T-helper 2 cell treated with Interferon-gamma antibody and Interleukin-4, amounts not matched to agents 5 μg/mL and 100 μg/mL, for 36 hours (primary cell): ENCODE measurements around the gene PTPRF.
A peak's percentile ranks its signal among the peaks of the same experiment; 100 is the strongest.

Experiments used
- DNase-seq: peaks from one replicate; pipeline ENCODE4 v3.0.0; 2021; ENCODE audit warnings: low spot score
- H3K27ac Mint-ChIP-seq: one replicate; pipeline ENCODE4 v1.8.0; 2021; ENCODE audit warnings: mild to moderate bottlenecking, mixed read lengths
- H3K27me3 Mint-ChIP-seq: one replicate; pipeline ENCODE4 v1.8.0; 2021; ENCODE audit warnings: low read depth, mixed read lengths
- H3K36me3 Mint-ChIP-seq: one replicate; pipeline ENCODE4 v1.8.0; 2021; ENCODE audit warnings: low read depth, mixed read lengths
- H3K4me1 Mint-ChIP-seq: one replicate; pipeline ENCODE4 v1.8.0; 2021; ENCODE audit warnings: low read depth, mixed read lengths
- H3K4me3 Mint-ChIP-seq: one replicate; pipeline ENCODE4 v1.8.0; 2022; ENCODE audit warnings: mild to moderate bottlenecking, moderate library complexity, mixed read lengths
- H3K9me3 Mint-ChIP-seq: one replicate; pipeline ENCODE4 v1.8.0; 2021; ENCODE audit warnings: mixed read lengths

The PTPRF gene

GRCh38 chr1:43582162-43582566 lies 51.5 kb downstream of the PTPRF start:
- peak; percentile 21 for DNase-seq
- H3K27me3 Mint-ChIP-seq: no peaks in the 10 kb centered on the region
- no peaks in the 10 kb centered on the region for H3K9me3 Mint-ChIP-seq
- no peak overlapping the region for H3K27ac Mint-ChIP-seq
- no peak overlapping the region for H3K4me3 Mint-ChIP-seq
- H3K36me3 Mint-ChIP-seq: no peaks in the 10 kb centered on the region
- no peaks in the 10 kb centered on the region for H3K4me1 Mint-ChIP-seq

GRCh38 chr1:43583058-43583457 lies 52.4 kb downstream of the PTPRF start:
- Mint-ChIP-seq H3K27me3 (no peaks in the 10 kb centered on the region), H3K4me3 (no peak overlapping the region), H3K4me1 (no peaks in the 10 kb centered on the region), H3K9me3 (no peaks in the 10 kb centered on the region), H3K36me3 (no peaks in the 10 kb centered on the region), H3K27ac (no peak overlapping the region)
- DNase-seq: no peak

GRCh38 chr1:43584204-43584603 lies 53.5 kb downstream of the PTPRF start:
- H3K4me3 Mint-ChIP-seq: no peak overlapping the region
- H3K4me1 Mint-ChIP-seq: no peaks in the 10 kb centered on the region
- no peaks in the 10 kb centered on the region for H3K36me3 Mint-ChIP-seq
- H3K27me3 Mint-ChIP-seq: no peaks in the 10 kb centered on the region
- no peak overlapping the region for H3K27ac Mint-ChIP-seq
- H3K9me3 Mint-ChIP-seq: no peaks in the 10 kb centered on the region
- DNase-seq: no peak

- Mint-ChIP-seq H3K36me3 (no peaks in the 10 kb centered on the region), H3K4me1 (no peaks in the 10 kb centered on the region), H3K4me3 (no peak overlapping the region), H3K27ac (no peak overlapping the region), H3K9me3 (no peaks in the 10 kb centered on the region), H3K27me3 (no peaks in the 10 kb centered on the region)
- DNase-seq: no peak
Observed at GRCh38 chr1:43585557-43585956, 54.9 kb downstream of the PTPRF start.

GRCh38 chr1:43586136-43586731 lies 55.6 kb downstream of the PTPRF start:
- Mint-ChIP-seq H3K27ac (no peak overlapping the region), H3K27me3 (no peaks in the 10 kb centered on the region), H3K4me1 (no peaks in the 10 kb centered on the region), H3K4me3 (no peak overlapping the region), H3K9me3 (no peaks in the 10 kb centered on the region), H3K36me3 (no peaks in the 10 kb centered on the region)
- DNase-seq: no peak

- Mint-ChIP-seq H3K9me3 (no peaks in the 10 kb centered on the region), H3K4me1 (no peaks in the 10 kb centered on the region), H3K4me3 (no peak overlapping the region), H3K36me3 (no peaks in the 10 kb centered on the region), H3K27me3 (no peaks in the 10 kb centered on the region), H3K27ac (no peak overlapping the region)
- DNase-seq: no peak
Observed at GRCh38 chr1:43587001-43587400, 56.3 kb downstream of the PTPRF start.

GRCh38 chr1:43587594-43587993 lies 56.9 kb downstream of the PTPRF start:
- no peaks in the 10 kb centered on the region for H3K36me3 Mint-ChIP-seq
- no peaks in the 10 kb centered on the region for H3K27me3 Mint-ChIP-seq
- H3K4me1 Mint-ChIP-seq: no peaks in the 10 kb centered on the region
- no peak overlapping the region for H3K27ac Mint-ChIP-seq
- no peaks in the 10 kb centered on the region for H3K9me3 Mint-ChIP-seq
- H3K4me3 Mint-ChIP-seq: no peak overlapping the region
- DNase-seq: no peak

GRCh38 chr1:43588592-43588991 lies 57.9 kb downstream of the PTPRF start:
- H3K4me3 Mint-ChIP-seq: no peak overlapping the region
- H3K27me3 Mint-ChIP-seq: no peaks in the 10 kb centered on the region
- no peak for DNase-seq
- H3K9me3 Mint-ChIP-seq: no peaks in the 10 kb centered on the region
- H3K4me1 Mint-ChIP-seq: no peaks in the 10 kb centered on the region
- H3K36me3 Mint-ChIP-seq: no peaks in the 10 kb centered on the region
- H3K27ac Mint-ChIP-seq: no peak overlapping the region

GRCh38 chr1:43590388-43590925 lies 59.8 kb downstream of the PTPRF start:
- Mint-ChIP-seq H3K27me3 (no peaks in the 10 kb centered on the region), H3K4me1 (no peaks in the 10 kb centered on the region)

GRCh38 chr1:43591181-43591580 lies 60.5 kb downstream of the PTPRF start:
- no peaks in the 10 kb centered on the region for H3K4me1 Mint-ChIP-seq
- H3K9me3 Mint-ChIP-seq: no peaks in the 10 kb centered on the region
- H3K27ac Mint-ChIP-seq: no peak overlapping the region
- no peak overlapping the region for H3K4me3 Mint-ChIP-seq
- H3K36me3 Mint-ChIP-seq: no peaks in the 10 kb centered on the region
- no peak for DNase-seq
- H3K27me3 Mint-ChIP-seq: no peaks in the 10 kb centered on the region

More at GRCh38 chr1:43590388-43590925, 59.8 kb downstream of the PTPRF start:
- Mint-ChIP-seq H3K36me3 (no peaks in the 10 kb centered on the region), H3K4me3 (no peak overlapping the region), H3K9me3 (no peaks in the 10 kb centered on the region), H3K27ac (no peak overlapping the region)
- DNase-seq: no peak

- no peak overlapping the region for H3K27ac Mint-ChIP-seq
- no peak overlapping the region for H3K4me3 Mint-ChIP-seq
- H3K36me3 Mint-ChIP-seq: no peaks in the 10 kb centered on the region
- no peaks in the 10 kb centered on the region for H3K4me1 Mint-ChIP-seq
- H3K9me3 Mint-ChIP-seq: no peaks in the 10 kb centered on the region
- no peaks in the 10 kb centered on the region for H3K27me3 Mint-ChIP-seq
- no peak for DNase-seq
Observed at GRCh38 chr1:43592051-43592665, 61.5 kb downstream of the PTPRF start.

GRCh38 chr1:43592974-43593683 lies 62.4 kb downstream of the PTPRF start:
- Mint-ChIP-seq H3K4me1 (no peaks in the 10 kb centered on the region), H3K9me3 (no peaks in the 10 kb centered on the region), H3K4me3 (no peak overlapping the region), H3K27ac (no peak overlapping the region), H3K27me3 (no peaks in the 10 kb centered on the region), H3K36me3 (no peaks in the 10 kb centered on the region)
- DNase-seq: no peak

- no peak for DNase-seq
- Mint-ChIP-seq H3K27me3 (no peaks in the 10 kb centered on the region), H3K4me1 (no peaks in the 10 kb centered on the region), H3K27ac (no peak overlapping the region), H3K4me3 (no peak overlapping the region), H3K9me3 (no peaks in the 10 kb centered on the region), H3K36me3 (no peaks in the 10 kb centered on the region)
Observed at GRCh38 chr1:43596579-43596978, 65.9 kb downstream of the PTPRF start.

GRCh38 chr1:43597028-43597427 lies 66.3 kb downstream of the PTPRF start:
- H3K9me3 Mint-ChIP-seq: no peaks in the 10 kb centered on the region
- H3K36me3 Mint-ChIP-seq: no peaks in the 10 kb centered on the region
- no peak overlapping the region for H3K4me3 Mint-ChIP-seq
- no peaks in the 10 kb centered on the region for H3K4me1 Mint-ChIP-seq
- no peaks in the 10 kb centered on the region for H3K27me3 Mint-ChIP-seq
- no peak for DNase-seq
- H3K27ac Mint-ChIP-seq: no peak overlapping the region
